Measurements from ENCODE around the gene LRFN2. TPM values are rescaled to one million over a fixed set of nuclear protein-coding genes. Genes with fewer than 3 reads are reported as not detected.

The LRFN2 gene
- total and polyA plus RNA-seq, 2 experiments from 2014 or later = 0.29 to 2.5 TPM

DNA sequence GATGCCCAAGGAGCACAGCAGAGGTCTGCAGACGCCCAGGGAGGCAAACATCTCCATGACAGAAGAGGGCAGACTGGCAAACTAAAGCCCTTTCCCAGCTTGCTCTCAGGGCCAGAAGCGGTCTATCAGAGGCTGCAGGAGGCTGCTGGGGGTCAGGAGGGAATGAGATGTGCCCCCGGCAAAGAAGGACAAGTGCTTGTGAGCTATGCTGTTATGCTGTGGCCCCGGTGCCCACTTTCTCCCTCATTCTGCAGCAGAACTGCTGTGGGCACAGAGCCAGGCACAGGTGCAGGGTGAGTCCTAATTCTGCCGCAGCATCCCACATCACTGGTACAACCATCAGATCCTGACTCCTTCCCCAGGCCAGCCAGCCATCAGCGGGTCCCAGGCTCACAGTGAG lies 46.4 kb downstream of the LRFN2 start:
- Histone ChIP-seq H3K4me1 (ENCODE audit: insufficient read depth) (peaks cover 42% of the 10 kb centered on the region), H2AFZ (no peak overlapping the region), H3K36me3 (ENCODE audit: insufficient read depth) (no peaks in the 10 kb centered on the region), H3K4me2 (no peak overlapping the region), H3F3A (replicated peaks; ENCODE audit: low read depth) (no peaks in the 10 kb centered on the region), H3K79me2 (replicated peaks; ENCODE audit: insufficient read depth) (no peaks in the 10 kb centered on the region), H3K9me2 (ENCODE audit: insufficient read depth) (no peaks in the 10 kb centered on the region), H3K27me3 (ENCODE audit: insufficient read depth) (no peaks in the 10 kb centered on the region), H3K4me3 (no peak overlapping the region), H3K27ac (ENCODE audit: low read depth) (no peak overlapping the region), H4K20me1 (replicated peaks; ENCODE audit: insufficient read depth) (no peaks in the 10 kb centered on the region)
- DNase-seq (ENCODE audit: low spot score) (no peak), ATAC-seq (no peak)
- Mint-ChIP-seq H3K36me3 (ENCODE audit: low read depth) (no peaks in the 10 kb centered on the region), H3K9me3 (no peaks in the 10 kb centered on the region), H3K4me1 (peaks cover 73% of the 10 kb centered on the region), H3K4me3 (no peak overlapping the region), H3K27me3 (ENCODE audit: insufficient read depth, low read depth, poor library complexity) (peaks cover 19% of the 10 kb centered on the region), H3K27ac (0 out of 2 replicates have a peak overlapping the region, but pooled peaks have one; percentile 53)
- no peak for TF ChIP-seq ZNF331 (CRISPR knock-in tag; IDR thresholded peaks at IDR 0.05; ENCODE audit: low read depth)

DNA sequence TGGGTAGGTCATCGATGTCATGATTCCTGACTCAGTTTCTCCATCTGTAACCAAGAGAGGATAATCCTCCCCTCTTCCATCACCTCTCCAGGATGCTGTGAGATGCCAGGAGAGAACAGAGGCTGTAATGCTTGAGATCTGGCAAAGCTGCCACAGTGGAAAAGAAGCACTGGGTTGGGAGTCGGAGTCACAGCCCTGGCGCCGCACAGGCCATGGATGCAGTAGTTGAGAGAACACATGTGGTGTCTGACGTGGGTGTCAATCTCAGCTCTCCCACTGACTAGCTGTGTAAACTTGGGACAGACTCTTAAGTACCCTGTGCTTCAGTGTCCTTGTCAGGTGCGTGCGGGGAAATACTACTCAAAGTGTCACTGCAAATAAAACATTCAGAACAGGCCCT lies 47.3 kb downstream of the LRFN2 start:
- H3K9me3 Mint-ChIP-seq = no peaks in the 10 kb centered on the region
- H3K9me2 ChIP-seq (ENCODE audit: insufficient read depth) = no peaks in the 10 kb centered on the region
- H3K27me3 Mint-ChIP-seq (ENCODE audit: insufficient read depth, low read depth, poor library complexity) = peaks cover 17% of the 10 kb centered on the region
- H3K27ac Mint-ChIP-seq = no peak overlapping the region
- H3K4me1 ChIP-seq (ENCODE audit: insufficient read depth) = peaks cover 33% of the 10 kb centered on the region
- H3K36me3 Mint-ChIP-seq (ENCODE audit: low read depth) = no peaks in the 10 kb centered on the region
- no peaks in the 10 kb centered on the region for H3K79me2 ChIP-seq (replicated peaks; ENCODE audit: insufficient read depth)
- no peaks in the 10 kb centered on the region for H4K20me1 ChIP-seq (replicated peaks; ENCODE audit: insufficient read depth)
- no peaks in the 10 kb centered on the region for H3K27me3 ChIP-seq (ENCODE audit: insufficient read depth)
- DNase-seq (ENCODE audit: low spot score) = no peak
- no peak overlapping the region for H3K4me3 ChIP-seq
- no peak for ATAC-seq
- no peaks in the 10 kb centered on the region for H3K36me3 ChIP-seq (ENCODE audit: insufficient read depth)
- TF ChIP-seq, protein P1, sequence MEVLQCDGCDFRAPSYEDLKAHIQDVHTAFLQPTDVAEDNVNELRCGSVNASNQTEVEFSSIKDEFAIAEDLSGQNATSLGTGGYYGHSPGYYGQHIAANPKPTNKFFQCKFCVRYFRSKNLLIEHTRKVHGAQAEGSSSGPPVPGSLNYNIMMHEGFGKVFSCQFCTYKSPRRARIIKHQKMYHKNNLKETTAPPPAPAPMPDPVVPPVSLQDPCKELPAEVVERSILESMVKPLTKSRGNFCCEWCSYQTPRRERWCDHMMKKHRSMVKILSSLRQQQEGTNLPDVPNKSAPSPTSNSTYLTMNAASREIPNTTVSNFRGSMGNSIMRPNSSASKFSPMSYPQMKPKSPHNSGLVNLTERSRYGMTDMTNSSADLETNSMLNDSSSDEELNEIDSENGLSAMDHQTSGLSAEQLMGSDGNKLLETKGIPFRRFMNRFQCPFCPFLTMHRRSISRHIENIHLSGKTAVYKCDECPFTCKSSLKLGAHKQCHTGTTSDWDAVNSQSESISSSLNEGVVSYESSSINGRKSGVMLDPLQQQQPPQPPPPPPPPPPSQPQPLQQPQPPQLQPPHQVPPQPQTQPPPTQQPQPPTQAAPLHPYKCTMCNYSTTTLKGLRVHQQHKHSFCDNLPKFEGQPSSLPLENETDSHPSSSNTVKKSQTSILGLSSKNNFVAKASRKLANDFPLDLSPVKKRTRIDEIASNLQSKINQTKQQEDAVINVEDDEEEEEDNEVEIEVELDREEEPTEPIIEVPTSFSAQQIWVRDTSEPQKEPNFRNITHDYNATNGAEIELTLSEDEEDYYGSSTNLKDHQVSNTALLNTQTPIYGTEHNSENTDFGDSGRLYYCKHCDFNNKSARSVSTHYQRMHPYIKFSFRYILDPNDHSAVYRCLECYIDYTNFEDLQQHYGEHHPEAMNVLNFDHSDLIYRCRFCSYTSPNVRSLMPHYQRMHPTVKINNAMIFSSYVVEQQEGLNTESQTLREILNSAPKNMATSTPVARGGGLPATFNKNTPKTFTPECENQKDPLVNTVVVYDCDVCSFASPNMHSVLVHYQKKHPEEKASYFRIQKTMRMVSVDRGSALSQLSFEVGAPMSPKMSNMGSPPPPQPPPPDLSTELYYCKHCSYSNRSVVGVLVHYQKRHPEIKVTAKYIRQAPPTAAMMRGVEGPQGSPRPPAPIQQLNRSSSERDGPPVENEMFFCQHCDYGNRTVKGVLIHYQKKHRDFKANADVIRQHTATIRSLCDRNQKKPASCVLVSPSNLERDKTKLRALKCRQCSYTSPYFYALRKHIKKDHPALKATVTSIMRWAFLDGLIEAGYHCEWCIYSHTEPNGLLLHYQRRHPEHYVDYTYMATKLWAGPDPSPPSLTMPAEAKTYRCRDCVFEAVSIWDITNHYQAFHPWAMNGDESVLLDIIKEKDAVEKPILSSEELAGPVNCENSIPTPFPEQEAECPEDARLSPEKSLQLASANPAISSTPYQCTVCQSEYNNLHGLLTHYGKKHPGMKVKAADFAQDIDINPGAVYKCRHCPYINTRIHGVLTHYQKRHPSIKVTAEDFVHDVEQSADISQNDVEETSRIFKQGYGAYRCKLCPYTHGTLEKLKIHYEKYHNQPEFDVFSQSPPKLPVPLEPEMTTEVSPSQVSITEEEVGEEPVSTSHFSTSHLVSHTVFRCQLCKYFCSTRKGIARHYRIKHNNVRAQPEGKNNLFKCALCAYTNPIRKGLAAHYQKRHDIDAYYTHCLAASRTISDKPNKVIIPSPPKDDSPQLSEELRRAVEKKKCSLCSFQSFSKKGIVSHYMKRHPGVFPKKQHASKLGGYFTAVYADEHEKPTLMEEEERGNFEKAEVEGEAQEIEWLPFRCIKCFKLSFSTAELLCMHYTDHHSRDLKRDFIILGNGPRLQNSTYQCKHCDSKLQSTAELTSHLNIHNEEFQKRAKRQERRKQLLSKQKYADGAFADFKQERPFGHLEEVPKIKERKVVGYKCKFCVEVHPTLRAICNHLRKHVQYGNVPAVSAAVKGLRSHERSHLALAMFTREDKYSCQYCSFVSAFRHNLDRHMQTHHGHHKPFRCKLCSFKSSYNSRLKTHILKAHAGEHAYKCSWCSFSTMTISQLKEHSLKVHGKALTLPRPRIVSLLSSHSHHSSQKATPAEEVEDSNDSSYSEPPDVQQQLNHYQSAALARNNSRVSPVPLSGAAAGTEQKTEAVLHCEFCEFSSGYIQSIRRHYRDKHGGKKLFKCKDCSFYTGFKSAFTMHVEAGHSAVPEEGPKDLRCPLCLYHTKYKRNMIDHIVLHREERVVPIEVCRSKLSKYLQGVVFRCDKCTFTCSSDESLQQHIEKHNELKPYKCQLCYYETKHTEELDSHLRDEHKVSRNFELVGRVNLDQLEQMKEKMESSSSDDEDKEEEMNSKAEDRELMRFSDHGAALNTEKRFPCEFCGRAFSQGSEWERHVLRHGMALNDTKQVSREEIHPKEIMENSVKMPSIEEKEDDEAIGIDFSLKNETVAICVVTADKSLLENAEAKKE (CRISPR knock-in tag; IDR thresholded peaks at IDR 0.05) = no peak
- no peak overlapping the region for H3K4me3 Mint-ChIP-seq
- H3K27ac ChIP-seq (ENCODE audit: low read depth) = no peak overlapping the region
- H3F3A ChIP-seq (replicated peaks; ENCODE audit: low read depth) = no peaks in the 10 kb centered on the region
- H3K4me2 ChIP-seq = no peak overlapping the region
- H3K4me1 Mint-ChIP-seq = peaks cover 67% of the 10 kb centered on the region
- no peak overlapping the region for H2AFZ ChIP-seq

All from GM23338 (cell line).